Cortex of kidney (tissue), 1 donor: Measurements from ENCODE around the gene ST8SIA2.

Experiments used
- DNase-seq: peaks from one replicate; lab custom pipeline; 2025; lab: John Stamatoyannopoulos, UW

Gene ST8SIA2, protein sequence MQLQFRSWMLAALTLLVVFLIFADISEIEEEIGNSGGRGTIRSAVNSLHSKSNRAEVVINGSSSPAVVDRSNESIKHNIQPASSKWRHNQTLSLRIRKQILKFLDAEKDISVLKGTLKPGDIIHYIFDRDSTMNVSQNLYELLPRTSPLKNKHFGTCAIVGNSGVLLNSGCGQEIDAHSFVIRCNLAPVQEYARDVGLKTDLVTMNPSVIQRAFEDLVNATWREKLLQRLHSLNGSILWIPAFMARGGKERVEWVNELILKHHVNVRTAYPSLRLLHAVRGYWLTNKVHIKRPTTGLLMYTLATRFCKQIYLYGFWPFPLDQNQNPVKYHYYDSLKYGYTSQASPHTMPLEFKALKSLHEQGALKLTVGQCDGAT

DNA sequence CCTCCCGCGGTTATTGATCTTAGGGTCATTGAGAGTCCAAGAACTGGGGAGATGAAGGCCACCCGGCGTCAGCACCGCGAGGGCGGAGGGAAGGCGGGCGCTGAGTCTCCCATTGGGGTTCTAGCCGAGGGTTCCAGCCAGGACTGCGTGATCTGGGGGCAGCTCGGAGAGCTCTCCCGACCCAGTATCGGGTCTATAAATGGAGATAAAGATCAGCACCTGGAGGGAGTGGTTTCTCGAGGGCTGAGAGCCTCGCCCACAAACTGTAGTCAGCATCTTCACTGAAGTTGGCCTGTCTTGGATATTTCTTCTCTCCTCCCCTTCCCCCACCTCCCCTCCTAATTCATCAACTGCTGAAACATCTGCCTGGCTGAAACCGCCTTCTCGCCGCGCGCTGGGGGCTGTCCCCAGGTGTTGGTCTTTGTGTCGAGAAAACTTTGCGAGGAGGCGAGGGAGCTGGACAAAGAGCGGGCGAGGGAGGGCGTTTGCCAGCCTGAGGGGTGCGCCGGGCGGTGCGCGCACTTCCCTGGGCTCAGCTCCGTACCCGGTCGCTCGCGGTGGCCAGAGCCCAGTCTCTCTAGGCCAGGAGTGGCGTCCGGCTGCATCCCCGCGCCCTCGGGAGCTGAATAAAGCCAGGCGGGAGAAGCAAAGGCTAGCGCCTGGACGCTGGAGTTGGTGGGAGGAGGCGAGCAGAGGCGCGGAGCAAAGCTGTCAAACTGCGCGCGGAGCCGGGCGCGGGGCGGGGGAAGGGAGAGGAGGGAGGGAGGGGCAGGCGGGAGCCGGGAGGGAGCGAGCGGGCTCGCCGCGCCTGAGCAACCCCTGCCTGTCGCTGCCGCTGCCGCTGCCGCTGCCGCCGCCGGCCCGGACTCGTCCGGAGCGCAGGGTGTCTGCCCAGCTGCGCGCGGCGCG is at the start of gene ST8SIA2:
ST8SIA2 (plus strand) TSS at position 811 of the 909 bp plus-strand sequence. CDS start 184 bp downstream, outside the sequence.
- no peak for DNase-seq

DNA sequence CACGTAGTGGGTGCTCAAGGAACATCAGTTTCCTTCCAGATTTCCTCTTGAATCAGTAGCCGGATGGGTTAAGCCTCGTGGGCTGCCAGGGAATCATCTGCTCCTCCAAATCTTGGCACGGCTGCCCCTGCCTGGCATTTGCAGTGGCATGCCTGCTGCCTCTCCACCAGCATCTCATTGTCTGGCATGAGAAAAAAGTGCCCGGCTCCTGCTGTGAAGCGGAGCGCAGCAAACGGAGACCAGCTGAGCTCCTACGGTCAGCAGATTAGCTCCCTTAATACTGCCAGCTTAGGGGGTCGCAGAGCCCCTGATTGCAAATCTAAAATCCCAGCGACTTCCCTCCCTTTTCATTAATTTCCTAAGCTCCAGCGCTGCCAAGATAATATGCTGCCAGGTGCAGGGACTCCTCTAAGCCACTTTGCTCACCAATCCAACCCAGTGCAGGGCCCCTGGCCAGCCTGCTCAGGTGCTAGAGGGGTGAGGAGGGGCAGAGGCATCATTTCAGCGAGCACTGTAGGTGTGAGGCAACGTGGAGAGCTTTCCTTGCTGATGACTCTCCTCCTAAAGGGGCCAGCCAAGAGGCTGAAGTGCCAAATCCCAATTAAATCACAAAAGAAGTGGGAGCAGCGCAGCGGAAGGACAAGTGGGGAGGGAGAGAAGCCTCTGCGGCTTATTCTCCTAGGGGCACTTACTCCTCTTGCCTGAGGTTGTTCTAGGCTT is 49.6 kb upstream of the ST8SIA2 start:
- DNase-seq = no peak

- no peak for DNase-seq
These were observed 47.6 kb upstream of the ST8SIA2 start for GRCh38 chr15:92346063-92346462.

DNA sequence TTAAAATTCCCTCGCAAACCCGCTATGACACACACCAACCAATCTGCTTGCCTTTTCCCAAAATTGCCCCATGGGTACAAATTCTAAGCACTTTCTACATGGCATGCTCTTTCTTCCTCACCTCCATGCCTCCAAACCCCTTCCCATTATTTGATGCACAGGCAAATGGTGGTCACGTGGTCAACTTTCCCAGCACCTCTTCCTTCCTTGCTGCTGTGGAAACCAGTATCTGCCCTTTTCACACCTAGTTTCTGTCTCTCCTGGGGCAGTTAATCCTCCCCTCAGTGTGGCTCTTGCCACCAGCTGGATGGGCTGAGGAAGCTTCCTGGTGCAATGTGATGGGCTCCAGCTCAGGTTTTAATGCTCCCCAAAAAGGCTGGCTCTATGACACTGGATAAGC is 38.4 kb upstream of the ST8SIA2 start:
- DNase-seq = no peak

- no peak for DNase-seq
These were observed 32.2 kb upstream of the ST8SIA2 start for GRCh38 chr15:92361321-92362000.

DNA sequence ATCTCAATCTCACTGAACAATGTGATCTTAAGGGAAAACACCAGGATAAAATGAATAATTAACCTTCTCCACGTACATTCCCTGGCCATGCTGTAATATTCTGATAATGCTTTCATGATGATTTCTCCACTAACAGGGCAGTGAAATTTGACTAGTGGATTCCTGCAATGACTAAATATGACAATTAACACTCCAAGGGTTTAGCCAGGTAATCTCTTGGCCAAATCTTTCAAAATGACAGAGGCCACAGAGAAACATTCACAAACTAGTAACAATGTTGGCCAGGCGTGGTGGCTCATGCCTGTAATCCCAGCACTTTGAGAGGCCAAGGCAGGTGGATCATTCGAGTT is 31.7 kb upstream of the ST8SIA2 start:
- DNase-seq = no peak

DNA sequence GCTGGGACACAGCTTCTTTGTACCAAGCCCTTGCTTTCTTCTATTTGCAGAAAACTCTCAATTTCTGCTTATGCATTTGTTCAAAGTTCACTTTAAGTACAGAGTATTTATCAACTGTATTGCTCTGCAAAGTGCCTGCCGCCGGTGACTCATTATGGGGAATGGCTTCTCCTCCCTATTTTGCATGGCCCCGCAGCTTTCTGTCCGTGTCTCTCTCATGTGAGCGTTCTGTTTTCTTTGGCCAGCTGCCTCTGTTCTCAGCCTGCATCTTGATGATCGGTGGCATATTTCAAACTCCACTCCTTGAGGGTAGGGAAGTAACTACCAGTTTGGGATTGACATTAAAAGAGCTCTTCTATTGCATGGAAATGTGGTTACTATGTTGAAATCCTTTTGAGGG is 28.6 kb upstream of the ST8SIA2 start:
- DNase-seq = no peak

DNA sequence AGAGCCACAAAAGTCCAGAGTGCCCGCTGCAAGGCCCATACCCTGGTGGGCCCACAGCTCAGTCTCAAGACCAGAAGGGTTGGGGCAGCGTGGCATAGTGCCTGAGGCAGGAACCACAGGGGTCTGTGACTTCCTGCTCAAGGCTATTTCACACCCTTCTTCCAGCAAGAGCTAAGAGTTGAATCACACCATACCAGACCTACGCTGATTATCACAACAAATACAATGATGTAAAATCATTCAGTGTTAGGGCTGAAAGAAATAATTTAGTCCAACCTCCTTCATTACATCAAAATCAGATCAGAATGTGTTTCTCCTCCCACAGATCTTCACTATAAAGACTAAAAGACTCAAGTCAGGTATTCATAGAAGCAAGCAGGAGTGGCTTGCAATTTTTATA is 27.8 kb upstream of the ST8SIA2 start:
- DNase-seq = no peak

DNA sequence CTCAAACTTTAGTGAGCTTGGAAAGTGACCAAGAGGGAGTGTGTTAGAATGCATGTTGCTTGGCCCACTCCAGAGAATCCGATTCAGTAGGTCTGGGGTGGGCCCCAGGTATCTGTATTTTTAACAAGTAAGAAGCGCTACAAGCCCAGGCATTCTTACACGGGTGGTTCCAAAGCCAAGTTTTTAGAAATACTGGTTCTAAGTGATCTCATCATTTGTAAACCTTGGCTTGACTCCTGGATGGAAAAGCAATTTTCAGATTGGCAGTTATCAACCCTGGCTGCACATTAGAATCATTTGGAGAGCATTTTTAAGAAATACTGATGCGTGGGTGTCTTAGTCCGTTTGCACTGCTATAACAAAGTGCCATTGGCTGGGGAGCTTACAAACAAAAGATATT is 27.3 kb upstream of the ST8SIA2 start:
- DNase-seq = no peak

GRCh38 chr15:92375057-92375456 is 18.6 kb upstream of the ST8SIA2 start:
- DNase-seq = no peak

- DNase-seq = no peak
These were observed 17.6 kb upstream of the ST8SIA2 start for GRCh38 chr15:92376109-92376508.

DNA sequence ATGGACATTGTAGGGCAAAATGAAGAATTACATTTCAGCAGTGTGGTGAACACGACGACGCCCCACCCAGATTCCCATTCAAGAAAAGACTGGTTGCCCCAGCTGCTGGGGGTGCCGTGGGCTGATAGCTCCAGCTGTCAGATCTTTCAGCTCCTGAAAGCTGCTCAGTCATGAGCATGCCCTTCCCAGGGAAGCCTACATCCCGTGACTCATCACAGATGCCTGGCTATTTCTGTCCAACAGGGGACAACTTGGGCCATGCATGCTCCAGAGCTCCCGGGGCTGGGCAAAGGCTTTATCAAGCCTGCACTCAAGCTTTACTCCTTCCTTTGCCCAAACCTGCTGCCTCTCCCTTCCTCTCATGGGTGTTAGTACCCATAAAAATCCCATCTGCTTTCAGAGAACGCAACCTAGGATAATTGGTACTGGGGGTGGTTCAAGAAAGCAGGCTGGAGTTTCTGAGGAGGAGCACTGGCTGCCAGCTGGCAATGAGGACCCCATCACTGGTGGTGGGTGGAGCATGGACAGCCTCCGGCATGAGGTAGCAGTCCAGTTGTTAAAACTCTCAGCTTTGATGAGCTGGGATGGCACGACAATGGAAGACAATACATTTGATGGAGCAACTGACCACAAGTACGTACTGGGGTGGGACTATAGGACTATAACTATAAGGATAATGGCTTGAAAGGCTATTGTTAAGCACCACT is 16.4 kb upstream of the ST8SIA2 start:
- no peak for DNase-seq

- no peak for DNase-seq
These were observed 10.0 kb upstream of the ST8SIA2 start for GRCh38 chr15:92383519-92384324.

- no peak for DNase-seq
These were observed 9.3 kb upstream of the ST8SIA2 start for GRCh38 chr15:92384381-92384780.

DNA sequence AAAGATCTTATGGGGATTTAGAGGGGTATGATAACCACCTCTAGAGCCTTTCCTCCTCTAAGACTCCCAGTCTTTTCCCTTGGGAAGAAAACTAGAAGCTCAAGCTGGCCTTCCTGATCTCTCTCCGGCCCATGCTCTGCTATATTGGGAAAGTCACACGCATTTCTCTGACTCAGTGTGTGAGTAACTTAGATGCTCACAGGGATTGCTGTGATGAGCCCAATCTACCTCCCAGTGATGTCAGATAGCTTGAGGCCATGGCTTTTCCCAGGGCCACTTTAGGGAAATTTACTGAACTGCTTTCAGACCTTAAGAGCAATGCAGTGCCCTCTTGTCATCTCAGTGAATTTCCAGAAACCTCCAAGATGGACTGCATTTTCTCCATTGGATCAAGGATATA is 8.6 kb upstream of the ST8SIA2 start:
- DNase-seq = no peak

DNA sequence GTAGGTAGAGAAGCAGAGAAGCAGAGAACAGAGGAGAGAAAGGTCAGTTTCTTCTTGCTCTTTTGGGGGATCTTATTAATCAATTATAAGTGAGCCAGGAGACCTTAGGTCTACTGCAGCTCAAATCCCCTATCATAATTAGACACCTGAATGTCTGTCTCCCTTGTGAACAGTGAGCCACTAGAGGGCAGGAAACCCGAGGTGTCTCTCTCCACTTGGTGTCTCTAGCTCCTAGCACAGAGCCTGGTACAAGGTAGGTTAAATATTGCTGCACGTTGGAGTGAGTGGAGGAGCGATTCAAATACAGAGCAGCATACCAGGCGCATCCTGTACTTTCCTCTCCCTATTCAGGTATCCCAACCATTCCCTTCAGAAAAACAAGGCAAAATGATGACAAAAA is 2.0 kb upstream of the ST8SIA2 start:
- no peak for DNase-seq

DNA sequence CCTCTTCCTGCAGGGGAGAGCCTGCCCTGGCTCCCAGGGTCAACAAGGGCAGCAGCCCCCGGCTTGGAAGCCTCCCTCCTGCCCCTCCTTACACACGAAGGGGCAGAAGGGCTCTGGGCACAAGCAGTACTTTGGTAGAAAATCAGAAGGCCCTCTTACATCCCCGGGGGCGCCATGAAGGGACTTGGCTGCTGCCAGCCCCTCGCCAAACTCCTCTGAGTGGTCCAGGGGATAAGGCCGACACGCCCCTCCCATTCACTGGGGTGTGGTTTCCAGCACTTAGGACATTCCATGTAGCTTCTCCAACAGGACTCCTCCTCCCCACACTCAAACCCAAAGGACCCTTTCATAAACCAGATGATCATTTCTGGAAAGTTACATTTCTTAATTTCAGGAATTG is 1.2 kb upstream of the ST8SIA2 start:
- DNase-seq = no peak

DNA sequence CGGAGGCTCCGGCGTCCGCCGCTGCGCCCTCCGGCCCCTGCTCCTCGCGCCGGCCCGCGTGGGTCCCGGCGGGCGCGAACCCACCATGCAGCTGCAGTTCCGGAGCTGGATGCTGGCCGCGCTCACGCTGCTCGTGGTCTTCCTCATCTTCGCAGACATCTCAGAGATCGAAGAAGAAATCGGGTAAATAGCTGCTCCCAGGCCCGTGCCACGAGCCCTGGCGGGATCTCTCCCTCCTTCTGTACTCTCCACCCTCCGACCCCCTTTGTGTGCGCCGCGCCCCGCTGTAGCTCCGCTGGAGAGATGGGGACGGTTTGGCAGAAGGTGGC is 263 bp downstream of the ST8SIA2 start:
- DNase-seq = no peak

DNA sequence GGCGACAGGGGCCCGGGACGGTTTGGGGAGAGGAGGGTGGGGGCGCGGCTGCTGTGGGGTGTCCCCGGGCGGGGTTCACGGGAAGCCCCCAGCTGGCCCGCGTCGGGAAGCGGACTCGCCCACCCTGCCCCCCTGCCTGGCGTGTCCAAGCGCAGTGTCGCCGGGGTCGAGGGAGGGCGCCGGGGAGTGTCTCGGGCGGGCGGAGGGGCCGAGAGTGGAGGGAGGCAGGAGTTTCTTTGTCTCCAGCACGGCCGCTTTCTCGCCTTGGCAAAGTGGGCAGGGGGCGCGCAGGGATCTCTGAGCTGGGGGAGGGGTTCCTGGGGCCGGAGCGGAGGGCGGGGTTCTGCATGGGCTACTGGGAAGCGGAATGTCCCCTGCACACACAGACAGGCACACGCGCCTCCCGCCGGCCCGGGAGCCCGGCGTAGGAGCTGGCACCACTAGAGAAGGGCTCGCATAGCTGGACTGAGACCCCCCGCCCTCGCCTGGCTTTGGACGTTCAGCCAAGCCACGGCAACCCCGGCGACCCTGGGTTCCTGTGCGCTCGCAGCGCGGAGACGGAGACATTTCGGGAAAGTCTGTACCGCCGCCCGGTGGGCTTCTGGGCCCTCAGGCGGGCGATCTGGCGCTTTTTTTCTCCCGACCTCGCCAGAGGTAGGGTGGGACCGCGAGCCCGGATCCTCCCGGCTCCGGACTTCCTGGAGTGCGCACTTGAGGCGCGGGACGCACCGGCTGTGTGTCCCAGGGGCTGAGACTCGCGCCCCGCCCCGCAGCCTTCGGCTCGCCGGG is 822 bp downstream of the ST8SIA2 start:
- DNase-seq = no peak

GRCh38 chr15:92395098-92395635 is 1.5 kb downstream of the ST8SIA2 start:
- DNase-seq = no peak
